ENCODE measurements around the gene EPB41L4A. TPM values are rescaled to one million over a fixed set of nuclear protein-coding genes. Genes with fewer than 3 reads are reported as not detected.

EPB41L4A gene
- total and polyA plus RNA-seq, 2 donors (not counting 3 experiments of a cell fraction or from before 2014, with no cell fraction given) = 6.0 to 17.9 TPM

DNA sequence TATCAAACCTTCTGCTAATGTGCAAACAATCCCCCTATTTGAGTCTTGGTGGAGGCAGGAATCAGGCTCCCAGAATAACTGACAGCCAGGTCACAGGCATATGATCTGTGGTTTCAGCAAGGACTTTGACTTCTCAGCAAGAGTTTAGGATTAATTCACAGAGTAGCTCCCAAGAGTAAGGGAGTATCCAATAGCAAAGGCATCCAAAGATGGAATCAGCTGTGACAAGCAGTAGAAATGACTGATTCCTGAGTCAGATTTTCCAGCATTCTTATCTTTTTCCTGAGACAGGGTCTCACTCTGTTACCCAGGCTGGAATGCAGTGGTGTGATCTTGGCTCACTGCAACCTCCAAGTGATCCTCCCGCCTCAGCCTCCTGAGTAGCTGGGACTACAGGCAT, 108.3 kb downstream of the EPB41L4A start:
- FAIRE-seq (no peak), DNase-seq (ENCODE audit: low read depth, low spot score) (no peak)
- Histone ChIP-seq H3K27me3 (ENCODE audit: control insufficient read depth in 2 of 2, insufficient read depth in 2 of 2, low read length in 2 of 2) (no peaks in the 10 kb centered on the region), H3K4me3 (replicated peaks in 1 of 3; ENCODE audit: insufficient read depth in 1 of 3, low read depth in 1 of 3, low read length in 3 of 3) (no peak overlapping the region), H2AFZ (ENCODE audit: low read depth, low read length) (no peak overlapping the region), H3K9me3 (replicated peaks; ENCODE audit: control insufficient read depth, insufficient read depth, low read length) (no peaks in the 10 kb centered on the region), H3K79me2 (ENCODE audit: control insufficient read depth, insufficient read depth, low read length) (no peaks in the 10 kb centered on the region), H4K20me1 (replicated peaks; ENCODE audit: control insufficient read depth, extremely low read depth, insufficient read depth, low read length) (no peaks in the 10 kb centered on the region), H3K4me2 (ENCODE audit: insufficient read depth, low read length) (no peak overlapping the region), H3K9me1 (replicated peaks; ENCODE audit: control insufficient read depth, extremely low read depth, insufficient read depth, low read length) (no peaks in the 10 kb centered on the region), H3K27ac (ENCODE audit: insufficient read depth, low read depth, low read length) (no peak overlapping the region), H3K36me3 (ENCODE audit: control insufficient read depth in 2 of 2, extremely low read depth in 1 of 2, insufficient read depth in 2 of 2, low read length in 2 of 2) (no peaks in the 10 kb centered on the region), H3K4me1 (ENCODE audit: control insufficient read depth, extremely low read depth, insufficient read depth, low read length) (no peaks in the 10 kb centered on the region), H3K9ac (replicated peaks; ENCODE audit: extremely low read depth, insufficient read depth, low read length) (no peak overlapping the region)
- intact Hi-C loops (cut with micrococcal nuclease) (no loop called here), dilution Hi-C loops (cut with MboI; ENCODE audit: extremely low pct_ligation_motif_present, low sequenced_read_pairs) (no loop called here)
- TF ChIP-seq JUN (IDR thresholded peaks at IDR 0.05; ENCODE audit: borderline replicate concordance, insufficient read depth, insufficient read length, low read depth) = no peak
- no peak for TF ChIP-seq POLR2AphosphoS5 (IDR thresholded peaks at IDR 0.05; ENCODE audit: insufficient read depth, low read depth, low read length)
- no peak for TF ChIP-seq MYC (IDR thresholded peaks at IDR 0.05; ENCODE audit: low read depth, low read length)
- TF ChIP-seq, protein P1, sequence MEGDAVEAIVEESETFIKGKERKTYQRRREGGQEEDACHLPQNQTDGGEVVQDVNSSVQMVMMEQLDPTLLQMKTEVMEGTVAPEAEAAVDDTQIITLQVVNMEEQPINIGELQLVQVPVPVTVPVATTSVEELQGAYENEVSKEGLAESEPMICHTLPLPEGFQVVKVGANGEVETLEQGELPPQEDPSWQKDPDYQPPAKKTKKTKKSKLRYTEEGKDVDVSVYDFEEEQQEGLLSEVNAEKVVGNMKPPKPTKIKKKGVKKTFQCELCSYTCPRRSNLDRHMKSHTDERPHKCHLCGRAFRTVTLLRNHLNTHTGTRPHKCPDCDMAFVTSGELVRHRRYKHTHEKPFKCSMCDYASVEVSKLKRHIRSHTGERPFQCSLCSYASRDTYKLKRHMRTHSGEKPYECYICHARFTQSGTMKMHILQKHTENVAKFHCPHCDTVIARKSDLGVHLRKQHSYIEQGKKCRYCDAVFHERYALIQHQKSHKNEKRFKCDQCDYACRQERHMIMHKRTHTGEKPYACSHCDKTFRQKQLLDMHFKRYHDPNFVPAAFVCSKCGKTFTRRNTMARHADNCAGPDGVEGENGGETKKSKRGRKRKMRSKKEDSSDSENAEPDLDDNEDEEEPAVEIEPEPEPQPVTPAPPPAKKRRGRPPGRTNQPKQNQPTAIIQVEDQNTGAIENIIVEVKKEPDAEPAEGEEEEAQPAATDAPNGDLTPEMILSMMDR (IDR thresholded peaks at IDR 0.05; ENCODE audit: extremely low read depth in 1 of 2, insufficient read depth in 1 of 2, low read depth in 1 of 2, low read length in 2 of 2) = no peak
- TF ChIP-seq, protein P2, sequence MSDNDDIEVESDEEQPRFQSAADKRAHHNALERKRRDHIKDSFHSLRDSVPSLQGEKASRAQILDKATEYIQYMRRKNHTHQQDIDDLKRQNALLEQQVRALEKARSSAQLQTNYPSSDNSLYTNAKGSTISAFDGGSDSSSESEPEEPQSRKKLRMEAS (IDR thresholded peaks at IDR 0.05; ENCODE audit: insufficient read depth, insufficient read length) = no peak
- no peak for TF ChIP-seq EZH2 (IDR thresholded peaks at IDR 0.05; ENCODE audit: borderline replicate concordance, low read depth, low read length, severe bottlenecking)
- TF ChIP-seq FOS (IDR thresholded peaks at IDR 0.05; ENCODE audit: borderline replicate concordance, insufficient read depth, low read length) = no peak
- no peak for TF ChIP-seq POLR2A (IDR thresholded peaks at IDR 0.05; ENCODE audit: low read depth, low read length)
- TF ChIP-seq GATA2 (IDR thresholded peaks at IDR 0.05; ENCODE audit: insufficient read depth, insufficient read length, low read depth, low read length) = no peak
- CTCF ChIA-PET = no interaction called here
- no TSS peak for BruUV-seq (replicated peaks)
- POLR2A ChIA-PET = no interaction called here
